ENCODE measurements around the gene DNAI2. TPM values are rescaled to one million over a fixed set of nuclear protein-coding genes. Genes with fewer than 3 reads are reported as not detected.
A peak's percentile ranks its signal among the peaks of the same experiment; 100 is the strongest.

DNAI2 gene
- total RNA-seq, 4 donors from 2014 or later = 0.13 TPM; not detected in 3

DNA sequence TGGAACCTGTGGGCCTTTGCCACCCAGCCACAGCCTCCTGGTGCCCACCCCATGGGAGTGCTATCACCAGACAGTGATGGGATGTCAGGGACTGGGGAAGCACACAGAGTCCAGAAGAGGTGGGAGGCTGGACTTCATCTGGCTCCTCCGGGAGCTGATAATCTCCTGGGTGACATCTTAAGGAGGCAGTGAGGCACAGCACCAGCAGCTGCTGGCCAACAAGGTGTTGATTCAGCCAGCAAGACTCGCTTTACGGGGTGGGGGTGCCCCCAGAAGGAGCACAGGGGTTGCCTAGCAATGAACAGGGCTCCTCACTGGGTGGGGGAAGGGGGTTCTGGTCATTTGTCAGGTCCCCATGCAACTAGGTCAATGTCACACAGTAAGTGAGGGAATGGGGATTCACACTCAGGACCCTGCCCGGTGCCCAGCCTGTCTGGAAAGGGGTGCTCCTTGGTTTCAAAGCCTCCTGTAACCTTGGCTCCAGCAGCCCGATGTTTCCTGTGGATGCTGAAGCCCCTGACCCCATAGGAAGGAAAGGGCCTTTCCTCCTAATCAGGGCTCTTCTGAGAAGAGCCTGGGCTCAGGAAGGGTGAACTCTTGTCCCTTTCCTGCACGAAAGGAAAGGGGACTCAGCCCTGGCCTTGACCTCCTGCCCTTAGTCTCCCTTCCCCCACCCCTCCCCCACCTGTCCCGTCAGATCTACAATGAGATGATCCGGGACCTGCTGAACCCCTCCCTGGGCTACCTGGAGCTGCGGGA, 69.7 kb downstream of the DNAI2 start:
- peaks cover 29 to 42% of the 10 kb centered on the region in 2 donors for H3K4me1 ChIP-seq
- H3K27ac ChIP-seq = peak overlapping the region in 1 of 3 donors; percentile 45
- intact Hi-C loops (cut with DNase I) = no loop called here
- 16 to 24% methylated on average over 3 to 9 of the region's 9 CpGs for WGBS, 2 donors
- H3K27me3 ChIP-seq = no peaks in the 10 kb centered on the region
- H3K36me3 ChIP-seq = no peaks in the 10 kb centered on the region
- no peak for TF ChIP-seq POLR2A (IDR thresholded peaks at IDR 0.05)
- no peak for TF ChIP-seq CTCF (IDR thresholded peaks at IDR 0.05)
- no peaks in the 10 kb centered on the region for H3K9me3 ChIP-seq
- peak; percentile 92 to 93 for DNase-seq
- H3K4me3 ChIP-seq (replicated peaks in 1 of 3) = no peak overlapping the region

DNA sequence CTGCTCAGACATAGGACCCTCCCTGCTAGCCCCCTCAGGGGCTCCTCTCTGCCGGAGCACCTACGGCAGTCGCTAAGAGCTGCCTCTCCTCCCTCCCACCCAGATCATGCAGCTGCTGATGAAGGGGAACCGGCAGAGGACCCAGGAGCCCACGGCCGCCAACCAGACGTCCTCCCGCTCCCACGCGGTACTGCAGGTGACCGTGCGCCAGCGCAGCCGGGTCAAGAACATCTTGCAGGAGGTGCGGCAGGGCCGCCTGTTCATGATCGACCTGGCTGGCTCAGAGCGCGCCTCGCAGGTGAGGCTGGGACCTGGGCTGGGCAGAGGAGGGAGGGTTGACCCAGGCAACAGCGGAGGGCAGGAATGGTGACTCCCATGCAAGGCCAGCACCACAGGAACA, 70.6 kb downstream of the DNAI2 start:
- no peak overlapping the region for H3K4me3 ChIP-seq (replicated peaks in 1 of 3)
- no peaks in the 10 kb centered on the region for H3K9me3 ChIP-seq
- no peak for DNase-seq
- TF ChIP-seq POLR2A (IDR thresholded peaks at IDR 0.05) (no peak), CTCF (IDR thresholded peaks at IDR 0.05) (no peak)
- H3K36me3 ChIP-seq = no peaks in the 10 kb centered on the region
- peaks cover 26 to 37% of the 10 kb centered on the region in 2 donors for H3K4me1 ChIP-seq
- no peaks in the 10 kb centered on the region for H3K27me3 ChIP-seq
- H3K27ac ChIP-seq = no peak overlapping the region
- intact Hi-C loops (cut with DNase I) = no loop called here
- WGBS, 2 donors = 88 to 92% methylated on average over 7 to 15 of the region's 21 CpGs

GRCh38 chr17:74345433-74346241, 71.6 kb downstream of the DNAI2 start:
- TF ChIP-seq POLR2A (IDR thresholded peaks at IDR 0.05) (no peak), CTCF (IDR thresholded peaks at IDR 0.05) (no peak)
- WGBS, 2 donors = 87% methylated on average over 8 to 12 of the region's 13 CpGs
- Histone ChIP-seq H3K4me1 (peaks cover 20 to 27% of the 10 kb centered on the region in 2 donors), H3K27ac (no peak overlapping the region), H3K27me3 (no peaks in the 10 kb centered on the region), H3K9me3 (no peaks in the 10 kb centered on the region), H3K36me3 (no peaks in the 10 kb centered on the region), H3K4me3 (replicated peaks in 1 of 3) (no peak overlapping the region)
- DNase-seq = no peak
- intact Hi-C loops (cut with DNase I) = no loop called here

DNA sequence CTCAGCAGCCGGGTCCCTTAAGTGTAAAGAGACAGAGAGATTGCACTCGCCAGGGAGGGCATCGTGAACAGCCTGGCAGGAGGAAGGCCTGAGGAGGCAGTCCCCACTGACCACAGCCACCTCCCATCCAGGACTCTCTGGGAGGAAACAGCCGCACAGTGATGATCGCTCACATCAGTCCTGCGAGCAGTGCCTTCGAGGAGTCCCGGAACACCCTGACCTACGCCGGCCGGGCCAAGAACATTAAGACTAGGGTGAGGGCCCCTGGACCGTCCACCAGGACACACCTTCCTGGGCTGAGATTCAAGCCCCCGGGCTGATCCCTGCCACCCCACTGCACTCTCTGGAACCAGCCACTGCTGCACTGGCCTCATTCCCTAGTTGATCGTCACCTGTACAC, 73.6 kb downstream of the DNAI2 start:
- H3K9me3 ChIP-seq = no peaks in the 10 kb centered on the region
- DNase-seq = no peak
- no peak overlapping the region for H3K27ac ChIP-seq
- H3K27me3 ChIP-seq = no peaks in the 10 kb centered on the region
- intact Hi-C loops (cut with DNase I) = no loop called here
- WGBS, 2 donors = 84 to 93% methylated on average over 7 to 13 of the region's 14 CpGs
- TF ChIP-seq CTCF (IDR thresholded peaks at IDR 0.05) (no peak), POLR2A (IDR thresholded peaks at IDR 0.05) (no peak)
- H3K4me3 ChIP-seq (replicated peaks in 1 of 3) = no peak overlapping the region
- peaks cover 21 to 24% of the 10 kb centered on the region in 2 donors for H3K4me1 ChIP-seq
- H3K36me3 ChIP-seq = no peaks in the 10 kb centered on the region

DNA sequence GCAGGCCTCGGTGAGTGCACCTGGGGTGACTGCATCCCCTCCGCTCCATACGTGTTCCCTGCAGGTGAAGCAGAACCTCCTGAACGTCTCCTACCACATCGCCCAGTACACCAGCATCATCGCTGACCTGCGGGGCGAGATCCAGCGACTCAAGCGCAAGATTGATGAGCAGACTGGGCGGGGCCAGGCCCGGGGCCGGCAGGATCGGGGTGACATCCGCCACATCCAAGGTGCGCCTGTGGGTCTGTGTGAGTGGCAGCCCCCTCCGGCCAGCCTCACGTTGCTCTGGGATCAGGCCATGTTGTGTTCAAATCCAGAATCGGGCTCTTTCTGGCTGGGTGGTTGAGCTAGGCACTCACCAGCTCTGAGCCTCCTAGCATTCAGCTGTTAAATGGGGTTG, 75.1 kb downstream of the DNAI2 start:
- Histone ChIP-seq H3K4me1 (peaks cover 20 to 24% of the 10 kb centered on the region in 2 donors), H3K27ac (no peak overlapping the region), H3K4me3 (replicated peaks in 1 of 3) (no peak overlapping the region), H3K36me3 (no peaks in the 10 kb centered on the region), H3K27me3 (no peaks in the 10 kb centered on the region), H3K9me3 (no peaks in the 10 kb centered on the region)
- intact Hi-C loops (cut with DNase I) = no loop called here
- no peak for DNase-seq
- 84 to 96% methylated on average over 10 to 15 of the region's 19 CpGs for WGBS, 2 donors
- TF ChIP-seq CTCF (IDR thresholded peaks at IDR 0.05) (no peak), POLR2A (IDR thresholded peaks at IDR 0.05) (no peak)

All from thyroid gland (tissue), 4 donors.